ENCODE results near the gene USB1. TPM values are rescaled to one million over a fixed set of nuclear protein-coding genes. Genes with fewer than 3 reads are reported as not detected.

USB1 gene
- total RNA-seq, 1 experiment from 2014 or later: 106 TPM

- Histone ChIP-seq H3K36me3 (ENCODE audit: insufficient read depth, low read length, poor library complexity, severe bottlenecking) (no peaks in the 10 kb centered on the region), H3K27ac (ENCODE audit: low read depth, low read length, poor library complexity, severe bottlenecking) (no peak overlapping the region), H3K27me3 (replicated peaks; ENCODE audit: insufficient read depth, low read depth, low read length, poor library complexity) (no peaks in the 10 kb centered on the region), H3K4me3 (ENCODE audit: low read depth, low read length, poor library complexity, severe bottlenecking) (no peak overlapping the region), H3K9me3 (ENCODE audit: low read depth, low read length, poor library complexity, severe bottlenecking) (no peaks in the 10 kb centered on the region), H3K4me1 (ENCODE audit: insufficient read depth, low read length, poor library complexity, severe bottlenecking) (peaks cover 23% of the 10 kb centered on the region)
- peak; percentile 55 for DNase-seq (ENCODE audit: low spot score)
- CTCF ChIA-PET: interaction anchor here (1.0 kb wide), 1 partner anchor 101 kb away, joined by 3 read pairs; no protein-coding TSS in a partner anchor
- BruUV-seq (replicated peaks): TSS peak; percentile 99
- intact Hi-C loops (cut with micrococcal nuclease; ENCODE audit: unreplicated experiment): loop anchor here (2.0 to 5.0 kb wide), 3 partner anchors 102 to 466 kb away; no protein-coding TSS in a partner anchor
- POLR2A ChIA-PET (ENCODE audit: low non-redundant PET): no interaction called here
- TF ChIP-seq EZH2 (IDR thresholded peaks at IDR 0.05; ENCODE audit: borderline replicate concordance, low read depth, low read length, poor library complexity, severe bottlenecking) (no peak), CTCF (conservative IDR thresholded peaks at IDR 0.05; ENCODE audit: low read depth, low read length) (peak; percentile 96)
Measured at GRCh38 chr16:58020628-58021521, 19.7 kb downstream of the USB1 start.

- Histone ChIP-seq H3K27me3 (replicated peaks; ENCODE audit: insufficient read depth, low read depth, low read length, poor library complexity) (no peaks in the 10 kb centered on the region), H3K27ac (ENCODE audit: low read depth, low read length, poor library complexity, severe bottlenecking) (no peak overlapping the region), H3K9me3 (ENCODE audit: low read depth, low read length, poor library complexity, severe bottlenecking) (no peaks in the 10 kb centered on the region), H3K4me3 (ENCODE audit: low read depth, low read length, poor library complexity, severe bottlenecking) (no peak overlapping the region), H3K4me1 (ENCODE audit: insufficient read depth, low read length, poor library complexity, severe bottlenecking) (peaks cover 23% of the 10 kb centered on the region), H3K36me3 (ENCODE audit: insufficient read depth, low read length, poor library complexity, severe bottlenecking) (no peaks in the 10 kb centered on the region)
- DNase-seq (ENCODE audit: low spot score): no peak
- ChIA-PET POLR2A (ENCODE audit: low non-redundant PET) (no interaction called here), CTCF (interaction anchor here (1.0 to 2.4 kb wide), 3 partner anchors 100 to 466 kb away, joined by 3 to 12 read pairs (median 3); no protein-coding TSS in a partner anchor)
- intact Hi-C loops (cut with micrococcal nuclease; ENCODE audit: unreplicated experiment): loop anchor here (2.0 to 5.0 kb wide), 3 partner anchors 101 to 465 kb away; no protein-coding TSS in a partner anchor
- no TSS peak for BruUV-seq (replicated peaks)
- TF ChIP-seq CTCF (conservative IDR thresholded peaks at IDR 0.05; ENCODE audit: low read depth, low read length) (no peak), EZH2 (IDR thresholded peaks at IDR 0.05; ENCODE audit: borderline replicate concordance, low read depth, low read length, poor library complexity, severe bottlenecking) (no peak)
Measured at GRCh38 chr16:58021661-58022551, 20.7 kb downstream of the USB1 start.
